Retinal pigment epithelial cell (primary cell): Measurements from ENCODE around the gene AKAP13.
"Not testable (repeated sequence)": the region's sequence is repeated elsewhere in the genome, so short reads cannot be mapped to it uniquely, and the experiment has no call there.

Source experiments
- DNase-seq: peaks from one replicate; pipeline ENCODE4 v3.0.0-alpha.2; 2010; ENCODE audit warnings: low read depth
- H3K4me3 ChIP-seq: 2 replicates; pipeline ENCODE4 v1.5.1; 2011; ENCODE audit warnings: mild to moderate bottlenecking, low read length, control low read depth, moderate library complexity
- TF ChIP-seq, protein P1 (sequence below): conservative IDR thresholded peaks from 2 replicates; pipeline ENCODE4 v1.5.1; 2011; ENCODE audit warnings: low read depth, low read length, control low read depth, inconsistent platforms

Gene AKAP13

DNA sequence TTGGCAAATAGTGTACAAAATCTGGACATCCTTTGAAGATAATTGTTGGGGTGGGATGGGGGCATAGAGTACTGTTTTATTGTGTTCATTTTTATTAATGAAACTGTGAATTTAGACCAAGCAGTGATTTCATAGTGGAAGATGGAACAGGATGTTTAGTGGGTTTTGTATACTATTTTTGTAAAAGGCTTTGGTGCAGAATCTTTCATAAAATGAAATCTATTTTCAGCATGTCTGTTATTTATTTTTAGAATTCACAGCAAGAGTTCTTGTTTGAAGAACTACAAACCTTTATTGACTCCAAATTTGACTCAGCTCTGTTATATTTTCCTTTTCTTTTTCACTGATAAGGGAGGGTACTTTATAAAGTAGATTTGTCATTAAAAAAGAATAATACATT, 145.4 kb downstream of the AKAP13 start:
- DNase-seq = no peak
- TF ChIP-seq, protein P1, sequence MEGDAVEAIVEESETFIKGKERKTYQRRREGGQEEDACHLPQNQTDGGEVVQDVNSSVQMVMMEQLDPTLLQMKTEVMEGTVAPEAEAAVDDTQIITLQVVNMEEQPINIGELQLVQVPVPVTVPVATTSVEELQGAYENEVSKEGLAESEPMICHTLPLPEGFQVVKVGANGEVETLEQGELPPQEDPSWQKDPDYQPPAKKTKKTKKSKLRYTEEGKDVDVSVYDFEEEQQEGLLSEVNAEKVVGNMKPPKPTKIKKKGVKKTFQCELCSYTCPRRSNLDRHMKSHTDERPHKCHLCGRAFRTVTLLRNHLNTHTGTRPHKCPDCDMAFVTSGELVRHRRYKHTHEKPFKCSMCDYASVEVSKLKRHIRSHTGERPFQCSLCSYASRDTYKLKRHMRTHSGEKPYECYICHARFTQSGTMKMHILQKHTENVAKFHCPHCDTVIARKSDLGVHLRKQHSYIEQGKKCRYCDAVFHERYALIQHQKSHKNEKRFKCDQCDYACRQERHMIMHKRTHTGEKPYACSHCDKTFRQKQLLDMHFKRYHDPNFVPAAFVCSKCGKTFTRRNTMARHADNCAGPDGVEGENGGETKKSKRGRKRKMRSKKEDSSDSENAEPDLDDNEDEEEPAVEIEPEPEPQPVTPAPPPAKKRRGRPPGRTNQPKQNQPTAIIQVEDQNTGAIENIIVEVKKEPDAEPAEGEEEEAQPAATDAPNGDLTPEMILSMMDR = no peak
- no peak overlapping the region for H3K4me3 ChIP-seq

DNA sequence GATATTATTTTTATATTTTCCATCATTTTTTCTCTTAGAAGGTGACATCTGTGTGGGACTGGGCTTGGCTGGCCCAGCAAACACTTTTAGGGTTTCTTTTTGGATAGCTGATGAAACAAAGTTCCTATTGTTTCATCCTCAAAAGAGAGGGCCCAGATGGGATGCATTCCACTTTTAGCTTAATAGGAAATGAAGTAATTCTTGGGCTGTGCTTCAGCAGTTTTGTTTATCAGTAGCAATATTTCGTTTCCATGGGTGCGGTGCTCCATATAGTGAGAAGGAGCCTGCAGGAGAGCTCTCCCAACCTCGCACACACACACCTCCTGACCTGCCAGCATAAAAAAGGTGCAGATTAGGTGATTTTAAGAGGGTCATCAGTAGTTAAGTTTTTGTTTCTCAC, 147.5 kb downstream of the AKAP13 start:
- TF ChIP-seq, protein P1 = no peak
- H3K4me3 ChIP-seq = no peak overlapping the region
- no peak for DNase-seq

DNA sequence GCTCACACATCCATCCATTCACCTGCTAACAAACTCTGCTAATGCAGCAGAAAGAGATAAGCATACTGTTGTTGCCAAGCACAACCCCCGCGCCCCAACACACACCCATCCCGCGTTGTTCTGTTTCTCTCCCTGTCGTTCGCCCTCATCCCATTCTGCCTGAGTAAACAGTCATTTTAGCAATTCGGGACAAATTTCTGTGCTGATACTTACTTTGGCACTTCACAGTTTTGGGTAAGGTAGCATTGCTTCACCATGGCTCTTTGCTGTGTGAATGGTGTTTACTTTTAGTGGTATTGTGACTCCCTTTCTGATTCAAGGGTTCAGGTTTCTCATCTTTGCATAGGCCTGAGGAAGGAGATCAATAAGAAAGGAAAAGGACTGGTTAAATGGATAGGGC, 149.7 kb downstream of the AKAP13 start:
- TF ChIP-seq, protein P1 = no peak
- DNase-seq = no peak
- H3K4me3 ChIP-seq = no peak overlapping the region

DNA sequence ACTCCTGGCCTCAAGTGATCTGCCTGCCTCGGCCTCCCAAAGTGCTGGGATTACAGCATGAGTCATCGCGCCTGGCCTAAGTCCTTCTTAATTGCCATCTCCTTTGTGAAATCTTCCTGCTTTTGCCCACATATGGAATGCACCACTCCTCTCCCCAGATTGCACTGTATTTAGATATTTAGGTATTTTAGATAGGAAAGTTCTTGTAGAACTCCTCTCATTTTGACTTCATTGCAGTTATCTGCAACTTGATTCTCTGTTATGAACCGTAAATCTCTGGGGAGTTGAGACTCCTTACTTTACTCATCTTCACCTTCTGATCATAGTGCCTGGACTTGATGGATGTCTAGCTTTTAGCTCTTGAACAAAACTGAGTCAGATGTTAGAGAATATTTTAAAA, 150.7 kb downstream of the AKAP13 start:
- TF ChIP-seq, protein P1 = no peak
- DNase-seq = no peak
- no peak overlapping the region for H3K4me3 ChIP-seq

DNA sequence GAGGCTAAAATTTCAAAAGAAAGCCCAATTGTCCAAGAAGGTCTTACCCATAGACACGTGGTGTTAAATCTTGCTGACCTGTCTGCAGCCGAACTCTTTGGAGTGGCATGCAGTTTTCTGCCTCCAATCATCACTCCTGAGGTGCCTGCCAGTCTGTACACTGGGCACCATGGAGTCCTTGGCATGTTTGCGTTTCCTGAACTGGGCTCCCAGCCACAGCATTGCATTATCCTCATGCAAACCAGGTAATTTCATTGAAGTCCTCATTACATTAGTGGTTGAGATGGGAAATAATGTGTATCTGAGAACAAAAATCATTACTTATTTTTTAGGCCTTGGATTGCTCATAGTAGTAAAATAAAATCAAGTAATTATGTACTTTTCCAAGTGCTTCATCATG, 152.3 kb downstream of the AKAP13 start:
- no peak overlapping the region for H3K4me3 ChIP-seq
- TF ChIP-seq, protein P1 = no peak
- no peak for DNase-seq

DNA sequence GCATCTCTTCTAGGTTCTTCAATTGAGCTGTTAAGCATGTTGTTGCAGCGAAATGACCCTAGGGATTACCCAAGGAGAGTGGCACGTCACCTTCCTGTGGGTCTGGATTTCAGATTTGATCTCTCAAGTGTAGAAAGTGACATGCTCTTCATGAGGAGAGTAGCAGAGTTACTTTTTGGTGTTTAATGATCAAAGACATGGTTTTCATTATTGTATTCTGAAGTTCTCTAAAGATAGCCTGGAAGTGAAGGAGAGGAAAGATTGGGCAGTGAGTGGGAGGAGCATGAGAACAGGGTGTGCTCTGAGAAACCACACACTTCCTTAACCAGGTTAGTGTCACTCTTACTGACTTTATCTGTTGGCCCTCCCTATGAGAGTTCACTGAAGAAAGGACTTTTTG, 153.6 kb downstream of the AKAP13 start:
- H3K4me3 ChIP-seq = no peak overlapping the region
- TF ChIP-seq, protein P1 = no peak
- no peak for DNase-seq

DNA sequence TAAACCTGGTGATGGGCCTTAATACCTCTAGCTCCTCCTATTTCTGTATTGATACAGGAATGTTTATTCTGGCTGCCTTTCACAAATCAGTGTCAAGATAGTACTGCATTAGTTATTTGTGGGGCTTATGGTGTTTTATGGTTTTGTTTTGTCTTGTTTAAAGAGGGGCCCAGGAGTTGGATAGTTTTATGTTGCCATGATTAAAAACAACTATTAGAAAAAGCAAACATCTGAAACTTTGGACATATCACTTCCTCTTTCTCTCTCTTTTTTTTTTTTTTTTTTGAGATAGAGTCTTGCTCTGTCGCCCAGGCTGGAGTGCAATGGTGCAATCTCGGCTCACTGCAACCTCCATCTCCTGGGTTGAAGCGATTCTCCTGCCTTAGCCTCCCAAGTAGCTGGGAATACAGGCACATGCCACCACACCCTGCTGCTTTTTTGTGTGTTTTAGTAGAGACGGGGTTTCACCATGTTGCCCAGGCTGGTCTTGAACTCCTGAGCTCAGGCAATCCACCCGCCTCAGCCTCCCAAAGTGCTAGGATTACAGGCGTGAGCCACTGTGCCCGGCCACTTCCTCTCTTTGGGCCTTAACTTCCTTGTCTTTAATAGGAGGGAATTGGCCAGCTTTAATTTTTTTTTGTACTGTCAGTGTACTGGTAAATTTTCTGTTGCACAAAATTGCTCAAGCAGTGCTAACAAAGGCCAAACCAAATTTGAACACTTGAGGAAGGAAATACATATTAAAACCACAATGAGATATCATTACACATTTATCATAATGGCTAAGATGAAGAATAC, 155.3 kb downstream of the AKAP13 start:
- not testable (repeated sequence) for H3K4me3 ChIP-seq, DNase-seq
